GDM1 (cell line): ENCODE measurements around the gene PAX8.
"Not testable (repeated sequence)": the region's sequence is repeated elsewhere in the genome, so short reads cannot be mapped to it uniquely, and the experiment has no call there.

ENCODE experiments used
- DNase-seq: peaks from one replicate; lab custom pipeline; 2025; lab: John Stamatoyannopoulos, UW

The PAX8 gene

DNA sequence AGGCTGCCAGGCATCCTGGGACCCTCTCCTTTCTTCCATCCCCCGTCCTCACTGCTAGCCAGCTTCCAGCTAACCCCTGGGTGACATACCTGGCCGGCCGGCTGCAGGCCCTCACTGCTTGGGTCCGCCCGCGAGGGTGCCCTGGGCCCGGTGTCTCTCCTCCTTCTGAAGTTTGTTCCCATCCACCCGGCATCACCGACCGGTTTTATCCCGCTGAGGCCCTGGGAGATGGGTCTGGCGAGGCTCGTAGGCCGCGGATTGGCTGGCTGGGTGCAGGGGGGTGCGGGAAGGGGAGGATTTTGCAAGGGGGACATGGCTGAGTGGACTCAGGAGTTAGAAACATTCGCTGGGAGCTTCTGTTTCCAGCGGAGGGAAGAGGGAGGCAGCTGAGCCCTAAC, at the start of gene PAX8:
Gene PAX8, minus strand, starts transcription at position 180 of the 398 bp plus-strand sequence. CDS start 527 bp downstream, outside the sequence.
- DNase-seq = no peak

DNA sequence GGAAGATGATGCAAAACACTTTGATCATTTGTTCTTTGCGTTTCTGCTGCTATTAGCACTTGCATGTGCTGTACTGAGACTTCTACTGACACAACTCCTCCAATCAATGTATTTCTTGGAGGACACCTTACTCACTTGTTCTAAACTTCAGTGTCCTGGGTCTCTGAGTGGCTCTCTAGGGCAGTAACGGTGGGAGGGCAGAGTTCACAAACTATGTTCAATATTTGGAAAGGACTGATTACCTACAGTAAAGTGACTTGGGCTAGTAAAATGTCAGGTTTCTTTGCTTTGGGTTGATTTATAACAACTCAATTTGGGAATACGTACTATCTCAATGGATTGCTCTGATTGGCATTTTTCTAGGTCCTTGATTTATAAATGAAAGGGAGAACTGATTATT, 49.3 kb upstream of the PAX8 start:
- no peak for DNase-seq

DNA sequence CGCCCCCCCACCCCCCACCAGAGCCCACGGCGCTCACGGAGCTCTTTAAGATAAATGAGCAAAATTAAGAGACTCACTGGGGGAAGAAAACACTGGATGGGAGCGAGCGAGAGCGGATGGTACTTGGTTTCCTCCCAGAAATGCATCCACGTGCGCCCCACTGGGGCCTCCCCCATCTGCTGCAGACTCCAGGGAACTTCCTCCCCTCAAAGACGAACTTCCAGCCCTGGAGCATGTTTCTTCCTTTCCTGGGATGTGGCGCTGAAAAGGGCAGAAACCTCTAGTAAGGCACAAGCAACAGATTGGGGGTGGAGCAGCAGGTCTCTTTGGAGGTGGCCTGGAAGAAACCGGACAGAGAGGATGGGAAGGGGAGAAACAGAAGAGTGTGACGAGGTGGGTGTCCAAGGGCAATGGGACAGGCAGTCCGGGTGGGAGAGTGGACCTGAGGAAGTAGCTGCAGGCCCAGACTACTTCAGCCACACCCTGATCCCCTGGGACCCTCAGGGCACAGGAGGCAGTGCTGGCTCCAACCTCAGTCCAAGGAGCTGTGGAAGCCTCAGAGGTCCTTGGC, 46.5 kb upstream of the PAX8 start:
- not testable (repeated sequence) for DNase-seq

DNA sequence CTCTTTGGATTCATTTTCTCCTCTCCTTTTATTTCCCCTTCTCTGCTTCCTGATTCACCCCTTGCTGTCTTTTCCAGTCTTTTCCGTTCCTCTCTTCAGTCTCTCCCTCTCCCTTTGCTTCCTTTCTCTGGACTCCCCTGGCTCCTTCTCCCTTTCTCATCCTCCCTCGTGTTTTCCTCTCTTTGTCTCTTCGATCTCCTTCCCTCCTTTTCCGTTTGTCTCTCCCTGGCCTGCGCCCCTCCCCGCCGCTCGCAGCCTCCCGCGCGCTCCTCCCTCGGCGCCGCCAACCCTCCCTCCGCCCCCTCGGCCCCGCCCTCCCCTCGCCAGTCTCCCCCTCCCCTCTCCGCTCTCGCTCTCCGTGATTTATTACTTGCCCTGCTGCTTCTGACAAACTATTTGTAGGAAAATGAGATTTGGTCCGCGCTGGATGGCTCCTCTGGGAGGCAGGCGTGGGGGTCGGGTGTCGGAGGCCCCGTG, 46.0 kb upstream of the PAX8 start:
- DNase-seq = peak; percentile 29

DNA sequence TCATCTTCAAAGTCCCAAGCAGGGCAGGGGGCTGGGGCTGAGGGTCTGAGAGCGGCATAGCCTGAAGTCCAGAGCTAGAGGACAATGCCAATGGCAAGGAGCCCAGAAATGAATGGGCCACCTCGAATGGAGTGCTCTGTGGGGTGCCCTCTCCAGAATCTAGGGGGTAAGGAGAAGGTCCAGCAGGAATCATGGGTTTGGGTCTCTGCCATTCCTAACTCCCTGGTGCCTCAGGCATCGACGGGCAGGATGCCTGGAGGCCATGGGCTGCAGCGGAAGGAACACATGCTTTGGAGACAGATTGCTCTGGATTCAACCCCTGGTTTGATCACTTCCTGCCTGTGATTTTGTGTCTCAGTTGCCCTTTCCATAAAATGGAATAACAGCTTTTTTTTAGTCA, 44.4 kb upstream of the PAX8 start:
- not testable (repeated sequence) for DNase-seq

DNA sequence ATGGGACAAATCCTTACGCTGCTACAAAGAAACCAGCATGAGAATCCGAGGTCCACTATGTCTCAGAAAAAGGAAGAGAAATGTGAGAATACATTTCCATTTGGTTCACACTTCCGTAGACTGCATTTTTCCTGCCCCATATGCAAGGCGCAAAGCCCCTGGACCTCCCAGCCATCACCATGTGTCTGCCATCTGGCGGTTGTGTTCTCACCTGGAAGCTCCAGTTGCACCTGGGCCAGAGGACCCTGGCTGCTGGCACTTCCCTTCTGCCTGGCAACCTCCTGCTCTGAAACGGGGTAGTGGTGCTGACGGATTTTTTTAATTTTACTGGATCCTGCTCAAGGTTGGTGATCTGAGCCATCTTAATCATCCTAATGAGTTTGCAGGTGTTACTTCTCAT, 41.4 kb upstream of the PAX8 start:
- not testable (repeated sequence) for DNase-seq

DNA sequence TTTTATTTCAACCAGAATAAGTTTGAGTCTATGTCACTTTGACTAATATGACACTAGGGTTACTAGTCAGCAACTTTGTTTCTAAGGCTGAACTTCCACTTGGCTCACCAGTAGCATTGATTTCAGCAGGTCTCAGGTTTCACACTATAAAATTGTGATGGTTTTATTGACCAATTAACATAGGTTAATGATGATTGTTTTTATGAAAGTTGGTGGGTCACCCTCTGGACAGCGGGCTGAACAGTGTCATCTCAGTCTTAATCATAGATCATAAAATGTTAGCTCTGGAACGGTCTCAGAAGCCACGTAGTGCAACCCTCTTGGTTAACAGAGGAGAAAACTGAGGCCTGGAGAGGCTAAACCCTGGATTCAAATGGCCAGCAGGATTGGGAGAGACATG, 40.2 kb upstream of the PAX8 start:
- DNase-seq = not testable (repeated sequence)

DNA sequence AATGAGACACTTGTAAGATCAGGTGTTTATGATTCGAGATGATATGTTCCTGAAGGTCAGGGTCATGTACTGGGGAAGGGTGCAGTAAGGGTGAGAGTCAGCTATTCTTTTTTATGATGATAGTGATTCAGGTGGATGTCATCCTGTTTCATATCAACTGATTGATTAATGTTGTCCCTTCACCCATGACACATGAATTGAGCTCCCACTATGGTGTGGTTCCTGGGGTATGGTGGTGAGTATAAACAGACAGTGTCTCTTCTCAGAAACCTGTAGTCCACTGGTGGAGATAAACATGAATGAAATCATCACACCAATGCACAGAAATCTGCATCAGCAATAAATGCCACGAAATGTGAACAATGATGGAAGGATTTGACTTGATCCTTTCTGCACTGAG, 37.4 kb upstream of the PAX8 start:
- no peak for DNase-seq

DNA sequence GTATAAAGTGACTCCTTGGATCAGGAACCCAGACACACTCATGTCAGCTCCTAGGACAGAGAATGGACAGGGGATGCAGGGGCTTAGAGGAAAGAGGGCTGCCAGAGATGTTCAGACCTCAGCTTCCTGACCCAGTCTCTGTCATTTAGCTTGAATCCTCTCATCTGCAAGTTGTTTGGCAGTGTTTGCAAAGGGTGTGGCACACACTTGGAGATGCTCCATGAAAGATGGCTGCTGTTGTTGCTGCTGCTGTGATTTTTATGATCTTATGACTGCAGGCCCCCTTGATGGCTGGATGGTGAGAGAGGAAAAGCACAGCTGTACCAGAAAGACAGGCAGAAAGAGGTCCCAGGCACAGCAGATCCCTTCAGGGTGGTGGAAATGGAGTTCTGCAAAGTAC, 35.9 kb upstream of the PAX8 start:
- DNase-seq = not testable (repeated sequence)

DNA sequence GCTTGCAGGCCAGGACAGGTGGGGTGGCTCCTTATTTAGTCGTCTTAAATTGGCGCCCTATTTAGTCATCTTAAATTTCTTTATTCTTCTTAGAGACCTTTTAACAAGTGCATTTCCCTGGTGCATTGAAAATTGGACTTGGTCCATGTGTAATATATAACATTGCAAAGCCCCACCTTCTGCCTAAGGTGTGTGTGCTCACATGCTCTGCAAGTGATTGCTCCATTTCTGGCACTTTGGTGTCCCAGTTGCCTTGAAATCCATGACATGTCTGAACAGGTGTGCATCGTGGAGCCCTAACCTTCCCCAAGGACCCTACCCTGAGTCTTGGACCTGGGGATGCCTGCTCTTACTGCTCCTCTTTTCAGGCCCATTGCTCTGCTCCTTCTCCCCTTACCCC, 35.5 kb upstream of the PAX8 start:
- not testable (repeated sequence) for DNase-seq

DNA sequence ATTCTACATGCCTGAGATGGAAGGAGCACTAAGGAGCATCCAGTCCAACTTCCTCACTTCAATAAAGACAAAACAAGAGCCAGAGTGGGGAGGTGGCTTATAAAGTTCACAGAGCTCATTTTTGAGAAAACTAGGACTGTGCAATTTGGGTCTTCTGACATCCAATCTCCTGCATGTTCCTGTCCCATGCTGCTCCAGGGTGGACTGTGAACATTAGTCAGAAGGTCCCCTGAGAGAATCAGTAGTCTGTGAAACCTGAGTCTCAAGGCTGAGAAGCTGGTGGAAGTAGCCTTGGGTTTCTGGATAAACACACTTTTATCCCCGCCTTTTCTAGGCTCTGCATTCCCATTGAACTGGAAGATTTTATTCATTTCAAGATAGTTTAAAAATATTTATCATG, 33.1 kb upstream of the PAX8 start:
- not testable (repeated sequence) for DNase-seq

DNA sequence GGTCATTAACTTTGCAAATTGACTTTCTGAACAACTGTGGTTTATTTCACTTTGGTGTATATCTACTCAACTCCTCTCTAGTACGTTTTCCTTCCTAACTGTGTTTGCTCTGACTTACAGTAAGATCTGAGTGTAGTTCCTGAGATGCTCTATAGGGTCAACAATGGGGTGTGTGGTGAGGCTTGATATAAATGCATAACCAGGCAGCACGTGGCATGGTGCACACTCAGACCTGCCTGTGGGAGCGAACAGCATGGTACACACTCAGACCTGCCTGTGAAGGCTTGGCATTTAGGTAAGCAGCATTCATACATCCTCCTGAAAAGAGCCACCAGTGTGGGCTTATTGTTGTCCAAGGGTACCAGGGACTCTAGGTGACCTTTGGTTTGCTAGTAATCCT, 32.5 kb upstream of the PAX8 start:
- DNase-seq = not testable (repeated sequence)

DNA sequence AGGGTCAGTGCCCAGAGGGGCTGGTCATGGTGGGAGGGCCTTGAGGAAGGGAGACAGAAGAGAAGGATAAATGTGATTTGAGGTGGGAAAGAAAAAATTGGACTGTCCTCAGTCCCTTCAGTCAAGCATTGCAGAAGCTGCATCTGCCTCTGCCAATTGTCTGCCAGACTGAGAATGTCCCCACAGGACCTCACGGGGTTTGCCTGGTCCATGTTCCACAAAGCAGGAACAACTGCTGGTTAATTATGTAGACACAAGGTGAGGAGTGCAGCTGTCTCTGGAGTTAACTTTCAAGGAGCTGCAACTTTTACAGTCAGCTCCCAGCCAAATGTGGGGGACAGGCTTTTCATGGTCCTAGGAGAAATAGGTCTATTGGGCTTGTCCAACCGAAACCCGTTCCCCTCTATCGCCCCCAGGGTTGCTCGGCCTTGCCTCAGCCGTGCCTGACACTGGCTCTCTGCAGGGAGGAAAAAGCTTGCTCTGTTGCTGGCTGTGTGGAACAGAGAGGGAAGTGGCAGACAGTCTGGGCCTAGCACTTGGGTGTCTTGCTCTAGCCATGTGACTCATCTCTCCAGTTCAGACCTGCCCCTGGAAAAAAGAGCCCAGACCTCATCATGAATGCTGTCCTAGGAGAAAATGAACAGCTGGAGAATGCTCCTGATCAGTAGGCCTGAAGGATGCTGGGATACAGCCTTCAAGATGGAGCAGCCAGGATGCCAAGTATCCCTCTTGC, 31.1 kb upstream of the PAX8 start:
- peak; percentile 4 for DNase-seq

DNA sequence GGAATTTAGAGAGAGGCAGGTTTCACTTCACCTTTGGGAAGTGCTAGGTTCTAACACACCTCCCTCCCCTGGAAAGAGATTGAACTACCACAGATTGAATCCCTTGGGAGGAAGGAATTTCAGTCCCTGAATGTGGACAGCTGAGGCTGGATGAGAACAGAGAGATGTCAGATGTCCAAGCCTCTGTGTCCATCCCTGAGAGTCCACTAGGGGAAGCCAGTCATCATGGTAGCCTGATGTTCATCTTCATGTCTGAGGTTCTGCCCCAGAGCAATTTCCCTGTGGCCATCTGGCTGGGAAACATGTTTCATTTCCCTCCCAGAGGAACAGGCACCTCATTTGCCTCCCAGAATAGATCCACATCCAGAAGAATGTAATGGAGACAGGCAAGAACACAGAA, 30.1 kb upstream of the PAX8 start:
- DNase-seq = not testable (repeated sequence)

DNA sequence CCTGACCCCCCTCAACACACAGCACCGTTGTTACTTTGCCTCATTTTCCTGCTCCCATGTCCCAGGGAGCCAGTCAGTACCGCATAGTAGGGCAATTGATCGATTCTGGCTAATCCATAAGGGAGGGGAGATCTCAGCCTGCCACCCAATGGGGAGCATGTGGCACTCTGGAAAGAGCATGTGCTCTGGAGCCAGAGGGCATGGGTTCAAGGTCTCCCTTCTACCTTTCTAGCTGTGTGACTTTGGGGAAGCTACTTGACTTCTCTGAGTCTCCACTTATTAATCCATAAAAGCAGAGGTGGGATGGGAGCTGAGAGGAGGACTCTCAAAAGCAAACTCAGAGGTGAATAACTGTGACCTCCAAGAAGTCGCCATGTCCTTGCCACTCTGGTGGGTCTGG, 27.5 kb upstream of the PAX8 start:
- not testable (repeated sequence) for DNase-seq

DNA sequence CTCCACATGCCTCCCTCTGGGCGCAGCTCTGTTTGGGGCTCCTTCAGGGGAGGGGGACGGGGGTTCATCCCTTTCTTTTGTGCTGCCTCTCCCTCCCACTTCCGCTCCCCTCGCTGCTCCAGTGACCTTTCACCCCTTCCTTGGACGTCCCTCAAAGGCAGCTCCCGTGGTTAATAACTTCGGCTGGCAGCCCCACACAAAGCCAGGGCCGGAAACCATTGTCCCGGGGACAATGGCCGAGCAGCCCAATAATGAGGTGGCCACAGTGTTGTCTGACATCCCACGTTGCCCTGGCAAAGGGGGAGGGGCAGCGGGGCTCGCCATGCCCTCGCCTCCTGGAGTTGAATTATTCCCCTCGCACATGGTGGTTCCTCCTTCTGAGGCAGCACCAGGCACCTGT, 27.0 kb upstream of the PAX8 start:
- DNase-seq = not testable (repeated sequence)

DNA sequence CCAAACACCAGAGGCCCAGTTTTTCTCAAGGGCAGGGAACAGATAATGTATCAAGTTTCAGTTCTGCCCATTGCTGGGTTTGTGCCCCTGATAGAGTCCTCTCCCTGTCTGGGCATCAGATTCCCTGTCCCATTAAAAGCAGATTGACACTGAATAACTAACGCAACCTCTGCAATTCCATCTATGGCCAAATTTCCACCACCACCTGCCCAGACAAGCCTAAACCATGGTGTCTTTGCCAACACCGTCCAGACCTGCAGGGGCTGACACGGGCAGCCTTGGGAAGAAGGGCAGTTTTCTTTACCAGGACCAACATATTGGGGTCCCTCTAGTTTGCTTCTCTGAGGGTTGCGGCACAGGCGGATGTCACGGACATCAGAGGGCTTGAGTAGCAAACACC, 26.4 kb upstream of the PAX8 start:
- no peak for DNase-seq

DNA sequence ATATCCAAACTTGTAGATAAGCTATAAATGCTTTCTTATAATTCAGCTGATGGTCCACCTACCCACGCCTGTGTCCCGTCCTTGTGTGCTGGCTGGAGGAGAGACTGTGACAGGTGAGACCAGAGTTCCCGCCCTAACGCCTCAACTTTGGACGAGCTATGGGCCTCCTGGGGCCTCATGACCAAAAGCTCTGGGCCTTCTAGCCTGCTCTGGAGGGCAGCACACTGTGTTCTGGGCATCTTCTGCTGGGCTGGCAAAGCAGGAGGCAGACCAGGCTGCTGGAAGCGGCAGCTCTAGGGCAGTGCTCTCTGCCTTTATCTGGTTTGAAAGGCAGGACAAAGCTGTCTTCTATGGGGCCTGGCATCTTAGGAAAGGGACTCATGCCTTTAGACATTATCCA, 26.0 kb upstream of the PAX8 start:
- DNase-seq = no peak

DNA sequence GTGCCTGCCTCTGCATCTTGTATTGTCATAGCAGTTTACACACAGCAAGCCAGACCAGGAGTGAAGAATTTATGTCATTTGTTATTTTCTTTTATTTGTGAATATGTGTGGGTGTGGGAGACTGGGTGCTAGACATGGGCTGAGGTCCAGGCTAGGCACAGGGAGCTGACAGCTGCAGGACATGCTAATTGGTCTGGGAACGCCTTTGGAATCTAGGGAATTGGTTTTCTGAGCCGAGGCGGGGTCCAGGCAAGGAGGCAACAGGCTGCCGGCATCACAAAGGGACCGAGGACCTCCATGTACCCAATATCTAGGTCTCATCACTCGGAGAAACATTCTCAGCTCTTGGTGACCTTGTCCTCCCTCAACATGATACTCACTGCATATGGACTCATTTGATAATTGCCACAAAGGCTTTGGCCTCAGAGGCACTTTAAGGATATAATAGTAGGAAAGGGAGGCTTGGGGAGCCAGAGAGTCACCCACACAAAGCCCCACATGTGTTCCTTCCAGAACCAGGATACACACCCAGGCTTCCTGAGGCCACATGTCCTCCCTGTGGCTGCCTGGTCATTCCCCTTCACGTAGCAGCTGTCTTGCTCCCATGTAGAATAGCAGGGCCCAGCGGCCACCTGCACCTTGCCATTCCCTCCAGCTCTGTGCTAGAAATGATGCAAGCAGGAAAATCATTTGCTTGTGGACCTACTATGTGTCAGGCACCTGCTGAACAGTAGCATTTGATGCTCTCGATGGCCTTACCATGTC, 23.7 kb upstream of the PAX8 start:
- DNase-seq = not testable (repeated sequence)

DNA sequence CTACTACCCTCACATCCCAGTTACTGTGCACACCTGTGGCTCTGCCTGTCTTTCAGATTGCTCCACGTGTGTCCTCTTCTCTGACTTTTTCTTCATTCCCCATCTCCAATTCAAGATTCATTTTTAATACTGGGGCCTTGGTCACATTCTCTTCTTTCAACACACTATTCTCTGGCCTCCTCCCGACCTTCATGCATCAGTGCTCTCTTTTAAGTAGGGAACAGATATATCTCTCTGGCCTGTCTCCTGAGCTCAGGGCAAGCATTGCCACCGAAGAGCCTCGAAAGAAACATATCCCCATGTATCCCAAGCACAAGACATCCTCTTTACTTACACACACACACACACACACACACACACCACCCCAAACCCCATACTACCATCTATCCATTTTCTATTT, 21.6 kb upstream of the PAX8 start:
- no peak for DNase-seq

DNA sequence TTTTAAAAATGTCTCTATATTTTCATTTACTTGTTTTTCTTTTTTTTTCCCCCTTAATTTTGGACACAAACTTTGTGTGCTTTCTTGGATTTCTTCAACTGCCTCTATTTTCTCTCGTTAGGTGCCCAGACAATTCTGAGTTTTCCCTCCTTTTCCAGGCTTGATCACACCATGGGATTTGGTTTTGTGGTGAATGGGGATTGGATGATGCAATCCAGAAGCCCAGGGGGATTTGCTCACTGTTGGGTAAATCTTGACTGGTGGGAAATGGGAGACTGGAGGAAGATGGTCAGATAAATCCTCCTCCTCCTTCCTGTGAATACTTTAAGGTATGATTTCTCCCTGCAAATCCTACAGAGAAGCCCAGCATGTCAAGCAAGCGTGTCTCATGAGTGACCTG, 19.5 kb upstream of the PAX8 start:
- no peak for DNase-seq

DNA sequence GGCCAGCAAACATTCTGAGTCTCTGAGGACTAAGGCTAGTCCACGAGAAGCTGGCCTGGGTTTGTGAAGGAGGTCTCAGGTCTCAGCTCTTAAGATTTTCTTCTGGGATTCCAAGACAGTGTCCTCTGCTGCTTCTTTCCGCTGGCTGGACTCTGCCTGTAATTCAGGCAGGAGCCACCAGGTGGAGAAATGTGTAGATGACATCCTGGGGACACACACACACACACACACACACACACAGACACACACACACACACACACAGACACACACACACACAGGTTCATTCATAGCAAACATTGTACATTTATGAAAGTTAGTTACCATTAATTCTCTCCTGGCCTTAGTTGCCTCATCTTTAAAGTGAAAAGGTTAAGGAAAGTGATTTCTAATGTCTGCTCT, 18.9 kb upstream of the PAX8 start:
- not testable (repeated sequence) for DNase-seq

DNA sequence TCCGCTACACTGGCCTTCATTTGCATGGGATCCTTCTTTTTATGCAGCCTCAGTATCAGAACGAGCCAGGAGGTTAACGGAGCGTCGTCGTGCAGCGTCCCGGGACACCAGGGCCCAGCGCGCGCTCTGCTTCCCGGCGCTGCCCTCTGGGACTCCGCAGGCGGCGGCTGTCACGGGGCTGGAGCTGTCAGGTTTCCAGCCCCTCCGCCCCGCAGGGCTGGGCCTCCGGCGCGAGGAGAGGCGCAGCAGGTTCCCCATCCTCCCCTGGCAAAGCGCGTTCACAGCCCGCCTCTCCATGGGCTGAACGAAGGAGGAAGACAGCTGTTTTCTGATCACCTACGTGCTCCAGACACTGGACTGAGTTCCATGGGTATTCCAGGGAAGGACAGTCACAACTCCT, 12.5 kb upstream of the PAX8 start:
- DNase-seq = no peak
